Thymus (tissue), 11 donors: ENCODE measurements around the gene RPL13A. TPM values are rescaled to one million over a fixed set of nuclear protein-coding genes. Genes with fewer than 3 reads are reported as not detected.

ENCODE experiments used
- DNase-seq, 9 donors: peaks; one replicate each; pipeline ENCODE4 v3.0.0-alpha.2; 2013; ENCODE audit warnings: low spot score in 9 of 9, low read depth in 6 of 9, missing footprints in 1 of 9
- H3K27ac ChIP-seq, 2 donors: one replicate each; pipeline ENCODE4 v1.5.1; 2013; ENCODE audit warnings: control low read depth in 1 of 2, low read depth in 1 of 2, low read length in 1 of 2, mild to moderate bottlenecking in 1 of 2, moderate library complexity in 1 of 2
- H3K27me3 ChIP-seq, 2 donors: one replicate each; pipeline ENCODE4 v1.5.1; 2013; ENCODE audit warnings: low read length in 1 of 2; ENCODE audit not compliant: control insufficient read depth in 2 of 2, insufficient read depth in 1 of 2
- H3K36me3 ChIP-seq, 2 donors: one replicate each; pipeline ENCODE4 v1.5.1; 2013; ENCODE audit warnings: low read length in 1 of 2, mild to moderate bottlenecking in 1 of 2, moderate library complexity in 1 of 2; ENCODE audit not compliant: control insufficient read depth in 2 of 2, insufficient read depth in 2 of 2
- H3K4me1 ChIP-seq, 2 donors: one replicate each; pipeline ENCODE4 v1.5.1; 2013; ENCODE audit warnings: low read length in 2 of 2; ENCODE audit not compliant: control insufficient read depth in 2 of 2, insufficient read depth in 2 of 2
- H3K4me3 ChIP-seq, 2 donors: one replicate each; pipeline ENCODE4 v1.5.1; 2013; ENCODE audit warnings: low read length in 2 of 2, control low read depth in 1 of 2, mild to moderate bottlenecking in 1 of 2
- H3K9me3 ChIP-seq, 2 donors: one replicate each; pipeline ENCODE4 v1.5.1; 2013; ENCODE audit warnings: low read length in 1 of 2, mild to moderate bottlenecking in 1 of 2; ENCODE audit not compliant: control insufficient read depth in 2 of 2, insufficient read depth in 1 of 2
- WGBS: extraction: QIAGEN DNeasy Blood & Tissue Kit; methylation state at CpG from one replicate; pipeline ENCODE4 v1.1.7; 2013; 5-methylcytosine and 5-hydroxymethylcytosine counted together
- polyA plus RNA-seq: library from polyadenylated mRNA; stranded (reverse); fragments of 200-250 nt; gene quantifications from one replicate; pipeline ENCODE4 v1.2.3, GENCODE V29; 2013
- total RNA-seq: library from RNA; stranded (reverse); fragments of 120-200 nt; gene quantifications from one replicate; pipeline ENCODE4 v1.2.4, GENCODE V29; 2013
- donor health status: healthy.

Gene RPL13A
- total and polyA plus RNA-seq, 2 donors, result 3,666 to 4,231 TPM

DNA sequence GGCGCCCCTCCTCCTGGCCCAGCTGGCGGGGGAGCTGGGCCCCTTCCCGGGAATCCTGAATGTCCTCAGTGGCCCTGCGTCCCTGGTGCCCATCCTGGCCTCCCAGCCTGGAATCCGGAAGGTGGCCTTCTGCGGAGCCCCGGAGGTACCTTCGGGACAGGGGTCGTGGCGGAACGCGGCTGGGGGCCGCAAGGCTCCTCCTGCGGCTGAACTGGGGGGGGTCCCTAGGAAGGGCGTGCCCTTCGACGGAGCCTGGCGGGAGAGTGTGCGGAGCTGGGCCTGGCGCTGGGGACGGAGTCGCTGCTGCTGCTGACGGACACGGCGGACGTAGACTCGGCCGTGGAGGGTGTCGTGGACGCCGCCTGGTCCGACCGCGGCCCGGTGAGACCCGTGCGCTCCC, 25.8 kb upstream of the RPL13A start:
- Histone ChIP-seq H3K36me3 (peaks cover 40 to 58% of the 10 kb centered on the region in 2 donors), H3K27me3 (no peaks in the 10 kb centered on the region), H3K9me3 (no peaks in the 10 kb centered on the region), H3K27ac (no peak overlapping the region), H3K4me3 (no peak overlapping the region), H3K4me1 (peaks cover 0 to 4% of the 10 kb centered on the region in 2 donors)
- 97% methylated on average over 37 of the region's 37 CpGs for WGBS
- no peak for DNase-seq

DNA sequence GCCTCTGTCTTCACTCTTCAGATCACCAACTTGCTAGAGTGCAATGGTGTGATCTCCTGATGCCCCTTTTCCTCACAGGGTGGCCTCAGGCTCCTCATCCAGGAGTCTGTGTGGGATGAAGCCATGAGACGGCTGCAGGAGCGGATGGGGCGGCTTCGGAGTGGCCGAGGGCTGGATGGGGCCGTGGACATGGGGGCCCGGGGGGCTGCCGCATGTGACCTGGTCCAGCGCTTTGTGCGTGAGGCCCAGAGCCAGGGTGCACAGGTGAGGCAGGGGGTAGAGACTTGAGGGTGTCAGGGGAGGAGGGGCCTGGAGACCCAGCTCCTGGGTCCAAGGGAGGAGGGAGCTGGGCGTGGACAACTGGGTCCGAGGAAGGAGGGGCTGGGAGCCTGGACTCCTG, 24.9 kb upstream of the RPL13A start:
- no peaks in the 10 kb centered on the region for H3K9me3 ChIP-seq
- peaks cover 0 to 3% of the 10 kb centered on the region in 2 donors for H3K4me1 ChIP-seq
- no peak overlapping the region for H3K4me3 ChIP-seq
- no peak overlapping the region for H3K27ac ChIP-seq
- peaks cover 36 to 62% of the 10 kb centered on the region in 2 donors for H3K36me3 ChIP-seq
- 90% methylated on average over 12 of the region's 12 CpGs for WGBS
- no peak for DNase-seq
- no peaks in the 10 kb centered on the region for H3K27me3 ChIP-seq

DNA sequence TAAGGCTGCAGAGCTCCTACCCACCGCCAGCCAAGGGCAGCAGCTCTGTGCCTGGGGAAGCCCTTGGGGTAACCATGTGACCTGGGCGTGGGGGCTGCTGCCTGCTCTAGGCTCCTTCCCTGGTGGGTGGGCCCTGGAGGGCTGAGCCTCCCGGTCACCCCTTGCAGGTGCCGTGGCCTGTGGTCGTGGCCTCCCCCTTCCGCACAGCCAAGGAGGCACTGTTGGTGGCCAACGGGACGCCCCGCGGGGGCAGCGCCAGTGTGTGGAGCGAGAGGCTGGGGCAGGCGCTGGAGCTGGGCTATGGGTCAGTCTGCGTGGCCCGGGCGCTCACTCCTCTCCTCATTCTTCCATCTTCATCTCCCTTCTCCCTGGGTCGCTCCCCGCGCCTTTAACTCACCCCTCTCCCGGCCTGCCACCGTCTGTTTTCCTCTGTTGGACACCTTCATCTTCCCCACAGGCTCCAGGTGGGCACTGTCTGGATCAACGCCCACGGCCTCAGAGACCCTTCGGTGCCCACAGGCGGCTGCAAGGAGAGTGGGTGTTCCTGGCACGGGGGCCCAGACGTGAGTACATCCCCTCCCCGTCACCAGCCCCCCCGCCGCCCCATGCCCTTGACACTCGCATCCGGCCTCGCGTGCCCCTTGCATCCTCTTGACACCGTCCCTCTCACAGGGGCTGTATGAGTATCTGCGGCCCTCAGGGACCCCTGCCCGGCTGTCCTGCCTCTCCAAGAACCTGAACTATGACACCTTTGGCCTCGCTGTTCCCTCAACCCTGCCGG, 23.3 kb upstream of the RPL13A start:
- no peak for DNase-seq
- Histone ChIP-seq H3K27ac (no peak overlapping the region), H3K36me3 (peaks cover 31 to 62% of the 10 kb centered on the region in 2 donors), H3K4me3 (no peak overlapping the region), H3K27me3 (no peaks in the 10 kb centered on the region), H3K4me1 (peaks cover 0 to 12% of the 10 kb centered on the region in 2 donors), H3K9me3 (no peaks in the 10 kb centered on the region)
- WGBS, result 98% methylated on average over 39 of the region's 39 CpGs

DNA sequence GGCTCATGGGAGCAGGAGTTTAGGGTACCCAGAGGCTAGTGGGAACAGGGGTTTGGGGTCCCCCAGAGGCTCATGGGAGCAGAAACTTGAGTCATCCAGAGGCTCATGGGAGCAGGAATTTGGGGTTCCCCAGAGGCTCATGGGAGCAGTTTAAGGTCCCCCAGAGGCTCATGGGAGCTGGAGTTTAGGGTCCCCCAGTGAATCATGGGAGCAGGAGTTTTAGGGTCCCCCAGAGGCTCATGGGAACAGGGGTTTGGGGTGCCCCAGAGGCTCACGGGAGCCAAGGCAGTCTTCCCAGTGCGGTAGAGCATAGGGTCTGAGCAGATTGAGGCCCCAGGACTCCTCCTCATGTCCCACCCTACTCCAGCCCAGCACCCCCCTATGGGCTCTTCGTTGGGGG, 22.0 kb upstream of the RPL13A start:
- WGBS, result over 99% methylated on average over 3 of the region's 3 CpGs
- no peaks in the 10 kb centered on the region for H3K9me3 ChIP-seq
- peaks cover 31 to 56% of the 10 kb centered on the region in 2 donors for H3K36me3 ChIP-seq
- H3K27me3 ChIP-seq, result no peaks in the 10 kb centered on the region
- no peak overlapping the region for H3K4me3 ChIP-seq
- H3K27ac ChIP-seq, result no peak overlapping the region
- H3K4me1 ChIP-seq, result peaks cover 8 to 23% of the 10 kb centered on the region in 2 donors
- DNase-seq, result no peak

DNA sequence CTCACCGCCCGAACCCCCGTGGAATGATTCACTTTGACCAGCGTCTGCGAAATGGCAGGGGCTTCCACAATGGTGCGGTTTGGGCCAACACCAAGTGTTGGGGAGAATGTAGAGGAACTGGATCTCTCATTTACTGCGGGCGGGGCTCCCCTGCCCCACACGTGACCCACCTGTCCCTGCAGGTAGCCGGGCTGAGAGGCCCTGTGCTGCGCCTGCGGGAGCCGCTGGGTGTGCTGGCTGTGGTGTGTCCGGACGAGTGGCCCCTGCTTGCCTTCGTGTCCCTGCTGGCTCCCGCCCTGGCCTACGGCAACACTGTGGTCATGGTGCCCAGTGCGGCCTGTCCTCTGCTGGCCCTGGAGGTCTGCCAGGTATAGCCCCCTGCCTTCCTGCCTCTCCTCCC, 19.2 kb upstream of the RPL13A start:
- peak overlapping the region; percentile 76 to 77 for H3K27ac ChIP-seq
- no peak overlapping the region for H3K4me3 ChIP-seq
- DNase-seq, result no peak
- 93% methylated on average over 19 of the region's 19 CpGs for WGBS
- H3K36me3 ChIP-seq, result peaks cover 26 to 41% of the 10 kb centered on the region in 2 donors
- H3K9me3 ChIP-seq, result peaks cover 0 to 3% of the 10 kb centered on the region in 2 donors
- H3K27me3 ChIP-seq, result no peaks in the 10 kb centered on the region
- peaks cover 20 to 44% of the 10 kb centered on the region in 2 donors for H3K4me1 ChIP-seq

DNA sequence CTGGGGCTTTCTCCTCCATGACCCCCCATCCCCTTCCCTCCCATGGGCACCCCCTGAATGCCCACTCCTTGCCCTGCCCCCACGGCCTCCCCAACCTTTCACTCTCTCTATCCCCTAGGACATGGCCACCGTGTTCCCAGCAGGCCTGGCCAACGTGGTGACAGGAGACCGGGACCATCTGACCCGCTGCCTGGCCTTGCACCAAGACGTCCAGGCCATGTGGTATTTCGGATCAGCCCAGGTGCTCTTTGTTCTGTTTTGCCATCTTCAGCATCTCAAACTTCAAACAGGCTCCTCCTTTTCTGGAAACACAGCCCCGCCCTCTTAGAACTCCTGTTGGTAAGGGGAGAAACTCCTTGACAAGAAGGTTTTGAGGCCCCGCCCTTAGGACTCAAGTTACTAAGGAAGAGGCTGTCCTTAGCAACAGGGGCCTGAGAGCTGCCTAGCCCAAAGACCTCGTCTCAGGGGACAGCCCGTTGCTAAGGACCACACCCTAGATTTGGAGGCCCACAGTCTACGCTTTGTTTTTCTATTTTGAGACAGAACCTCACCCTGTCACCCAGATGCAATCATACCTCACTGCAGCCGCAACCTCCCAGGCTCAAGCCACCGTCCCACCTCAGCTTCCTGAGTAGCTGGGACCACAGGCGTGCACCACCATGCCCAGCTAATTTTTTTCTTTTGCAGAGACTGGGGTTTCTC, 18.5 kb upstream of the RPL13A start:
- H3K4me1 ChIP-seq, result peaks cover 24 to 51% of the 10 kb centered on the region in 2 donors

DNA sequence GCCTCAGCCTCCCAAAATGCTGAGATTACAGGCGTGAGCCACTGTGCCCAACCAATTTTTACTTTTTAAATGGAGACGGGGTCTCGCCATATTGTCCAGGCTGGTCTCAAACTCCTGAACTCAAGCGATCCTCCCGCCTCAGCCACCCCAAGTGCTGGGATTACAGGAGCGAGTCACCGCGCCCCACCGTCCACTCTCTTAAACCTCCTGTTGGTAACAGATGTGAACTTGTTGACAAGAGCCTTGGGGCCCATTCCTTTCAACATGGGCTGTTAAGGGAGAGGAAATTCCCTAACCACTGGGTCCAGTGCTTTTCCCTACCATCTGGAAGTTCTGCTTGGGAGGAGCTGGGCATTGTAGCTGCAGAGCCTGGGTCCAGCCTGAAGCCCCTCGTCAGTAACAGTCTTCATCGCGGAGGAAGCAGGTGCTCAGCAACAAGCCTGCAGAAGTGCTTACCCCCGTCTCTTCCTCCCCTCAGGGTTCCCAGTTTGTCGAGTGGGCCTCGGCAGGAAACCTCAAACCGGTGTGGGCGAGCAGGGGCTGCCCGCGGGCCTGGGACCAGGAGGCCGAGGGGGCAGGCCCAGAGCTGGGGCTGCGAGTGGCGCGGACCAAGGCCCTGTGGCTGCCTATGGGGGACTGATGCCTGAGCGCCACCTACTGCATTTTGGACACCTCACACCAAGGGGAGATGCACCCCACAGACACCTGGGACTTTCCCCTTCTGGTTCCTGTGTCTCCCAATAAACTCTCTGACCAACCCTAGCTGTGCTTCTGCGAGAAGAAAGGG, 17.4 kb upstream of the RPL13A start:
- Histone ChIP-seq H3K27me3 (no peaks in the 10 kb centered on the region), H3K4me3 (peak overlapping the region; percentile 10 to 16), H3K4me1 (peaks cover 24 to 58% of the 10 kb centered on the region in 2 donors), H3K27ac (peak overlapping the region; percentile 19 to 91), H3K36me3 (peaks cover 15 to 26% of the 10 kb centered on the region in 2 donors), H3K9me3 (peaks cover 0 to 10% of the 10 kb centered on the region in 2 donors)
- DNase-seq, result peak in 7 of 9 donors; percentile 39 to 87 (median 60)
- WGBS, result 28% methylated on average over 25 of the region's 25 CpGs

More for the DNA sequence above, 18.5 kb upstream of the RPL13A start:
- Histone ChIP-seq H3K4me3 (no peak overlapping the region), H3K9me3 (peaks cover 0 to 6% of the 10 kb centered on the region in 2 donors), H3K36me3 (peaks cover 23 to 37% of the 10 kb centered on the region in 2 donors), H3K27ac (peak overlapping the region; percentile 76 to 77), H3K27me3 (no peaks in the 10 kb centered on the region)
- WGBS, result 62% methylated on average over 15 of the region's 15 CpGs
- DNase-seq, result peak in 5 of 9 donors; percentile 41 to 83 (median 56)

DNA sequence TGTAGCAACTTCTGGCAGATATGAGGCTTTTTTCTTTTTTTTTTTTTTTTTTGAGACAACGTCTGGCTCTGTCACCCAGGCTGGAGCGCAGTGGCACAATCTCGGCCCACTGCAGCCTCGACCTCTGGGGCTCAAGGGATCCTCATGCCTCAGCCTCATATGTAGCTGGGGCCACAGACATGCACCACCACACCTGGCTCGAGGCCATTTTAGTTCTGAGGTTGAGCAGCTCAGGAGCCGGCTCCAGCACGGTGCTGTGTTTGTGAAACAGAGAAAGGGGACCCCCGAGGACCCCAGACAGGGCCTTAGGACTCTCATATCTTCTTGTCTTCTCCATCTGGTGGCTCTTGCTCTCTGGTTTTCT, 16.8 kb upstream of the RPL13A start:
- H3K36me3 ChIP-seq, result peaks cover 10 to 22% of the 10 kb centered on the region in 2 donors
- no peak overlapping the region for H3K4me3 ChIP-seq
- H3K4me1 ChIP-seq, result peaks cover 27 to 64% of the 10 kb centered on the region in 2 donors
- DNase-seq, result no peak
- H3K27me3 ChIP-seq, result no peaks in the 10 kb centered on the region
- H3K27ac ChIP-seq, result peak overlapping the region; percentile 31 to 91
- H3K9me3 ChIP-seq, result peaks cover 0 to 10% of the 10 kb centered on the region in 2 donors
- 59% methylated on average over 8 of the region's 8 CpGs for WGBS
